GM18508 (cell line): ENCODE measurements around the gene LDLRAD3.

Source experiments
- ATAC-seq: cut with Tn5 transposase; IDR thresholded peaks from one replicate; pipeline ENCODE4 v1.9.1; 2021; ENCODE audit warnings: moderate number of reproducible peaks; ENCODE audit not compliant: insufficient read depth, unreplicated experiment

Gene LDLRAD3

GRCh38 chr11:36278531-36279282 lies 334.8 kb downstream of the LDLRAD3 start:
- ATAC-seq = no peak

GRCh38 chr11:36280531-36280930 lies 336.7 kb downstream of the LDLRAD3 start:
- no peak for ATAC-seq
